Stimulated activated CD4-positive, alpha-beta T cell treated with anti-CD3 and anti-CD28 coated beads, Interleukin-15, amount 100 ng/mL, for 24 hours (primary cell): ENCODE data around the gene RNGTT.

ENCODE experiments used
- DNase-seq: peaks from one replicate; pipeline ENCODE4 v3.0.0-alpha.2; 2020

Gene RNGTT

DNA sequence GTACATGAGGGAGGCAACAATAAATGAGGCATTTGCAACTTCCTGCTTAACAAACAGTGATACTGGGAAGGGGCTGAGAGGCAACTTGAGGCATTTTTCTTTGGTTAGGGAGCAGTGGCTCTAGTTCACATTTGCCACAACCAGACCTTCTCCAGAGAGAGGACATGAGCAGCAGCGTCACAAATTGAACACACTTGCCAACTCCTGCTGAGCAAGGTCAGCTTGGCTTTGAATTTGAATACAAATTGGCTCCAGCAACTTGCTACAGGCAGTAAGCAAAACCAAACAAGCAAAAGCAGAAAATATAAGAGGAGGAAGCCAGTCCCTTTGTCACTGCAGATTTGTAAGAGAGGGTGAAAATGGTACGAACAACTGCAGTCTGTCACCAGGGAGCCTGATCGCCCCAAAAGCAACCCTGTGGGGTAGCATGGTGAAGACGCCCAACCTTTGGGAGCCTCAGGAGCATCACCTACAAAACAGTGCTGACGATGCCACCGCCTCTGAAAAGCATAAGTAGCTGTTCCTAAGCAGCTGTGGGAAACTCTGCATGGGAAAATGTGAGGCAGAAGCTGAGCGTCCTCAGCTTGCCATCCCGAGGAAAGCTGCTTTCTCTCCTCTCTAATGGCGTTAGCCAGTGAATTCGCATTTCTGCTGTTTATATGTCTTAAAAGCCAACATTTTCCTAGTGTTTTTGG, 378.7 kb downstream of the RNGTT start:
- no peak for DNase-seq

DNA sequence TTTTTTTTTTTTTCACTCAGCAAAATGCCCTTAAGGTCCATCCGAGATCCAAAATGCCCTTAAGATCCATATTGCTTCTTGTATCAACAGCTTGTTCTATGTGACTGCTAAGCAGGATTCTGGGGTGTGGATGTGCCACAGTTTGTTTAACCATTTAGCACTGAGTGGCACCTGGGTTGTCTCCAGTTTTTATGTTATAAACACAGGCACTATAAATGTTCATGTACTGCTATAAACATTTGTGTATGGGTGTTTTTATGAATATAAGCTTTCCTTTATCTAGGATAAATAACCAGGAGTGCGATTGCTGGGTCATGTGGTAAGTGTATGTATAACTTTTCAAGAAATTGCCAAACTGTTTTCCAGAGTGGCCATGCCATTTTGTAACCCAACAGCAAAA, 386.0 kb downstream of the RNGTT start:
- DNase-seq: no peak

DNA sequence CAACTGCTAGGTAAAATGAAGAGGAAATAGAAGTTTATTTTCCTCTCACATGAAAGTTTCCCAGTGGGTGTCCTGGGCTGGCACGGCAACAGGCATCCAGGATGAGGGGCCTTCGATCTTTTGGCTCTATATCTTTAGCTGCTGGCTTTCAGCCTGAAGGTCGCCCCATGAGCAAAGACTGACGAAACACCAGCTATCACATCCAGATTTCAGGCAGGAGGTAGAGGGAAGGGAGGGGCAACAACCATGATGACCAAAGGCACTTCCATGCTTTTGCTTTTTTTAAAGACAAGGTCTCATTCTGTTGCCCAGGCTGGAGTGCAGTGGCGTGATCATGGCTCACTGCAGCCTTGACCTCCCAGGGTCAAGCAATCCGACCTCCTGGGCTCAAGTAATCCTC, 387.9 kb downstream of the RNGTT start:
- DNase-seq: no peak

DNA sequence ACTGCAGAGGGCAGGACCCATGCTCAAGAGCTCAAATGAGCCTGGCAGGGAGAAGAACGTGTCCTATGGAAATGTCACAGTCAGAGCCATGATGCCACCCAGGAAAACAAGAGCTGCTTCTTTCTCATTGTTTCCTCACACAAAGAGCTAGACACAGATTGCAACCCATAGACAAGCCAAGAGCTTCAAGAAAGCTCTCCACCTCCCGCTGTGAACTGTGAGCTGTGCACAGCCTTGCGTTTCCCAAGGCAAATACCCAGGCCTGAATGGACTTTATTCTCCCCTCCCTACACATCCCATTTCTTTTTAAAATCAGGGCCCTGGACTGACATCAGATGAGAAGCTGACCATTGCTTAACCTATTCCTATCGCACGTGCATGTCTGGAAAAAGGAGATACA, 388.8 kb downstream of the RNGTT start:
- no peak for DNase-seq

DNA sequence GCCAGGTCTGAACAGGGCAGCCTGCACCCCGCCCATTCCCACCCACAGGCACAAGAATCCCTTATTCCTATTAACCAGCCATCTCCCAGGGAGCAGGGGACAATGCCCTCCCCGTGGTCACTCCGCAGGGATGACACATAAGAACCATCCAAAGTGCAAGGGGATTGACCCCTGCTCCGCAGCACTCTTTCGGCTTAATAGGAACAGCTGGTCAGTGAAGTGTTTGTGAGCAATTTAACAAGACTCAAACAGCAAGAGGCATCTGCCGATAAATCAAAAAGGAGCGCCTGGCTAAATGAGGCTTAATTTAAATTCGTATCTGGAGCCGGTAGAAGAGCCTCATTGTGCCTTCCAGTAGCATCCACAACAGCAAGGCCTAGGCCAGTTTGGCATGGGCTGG, 389.4 kb downstream of the RNGTT start:
- DNase-seq: no peak

DNA sequence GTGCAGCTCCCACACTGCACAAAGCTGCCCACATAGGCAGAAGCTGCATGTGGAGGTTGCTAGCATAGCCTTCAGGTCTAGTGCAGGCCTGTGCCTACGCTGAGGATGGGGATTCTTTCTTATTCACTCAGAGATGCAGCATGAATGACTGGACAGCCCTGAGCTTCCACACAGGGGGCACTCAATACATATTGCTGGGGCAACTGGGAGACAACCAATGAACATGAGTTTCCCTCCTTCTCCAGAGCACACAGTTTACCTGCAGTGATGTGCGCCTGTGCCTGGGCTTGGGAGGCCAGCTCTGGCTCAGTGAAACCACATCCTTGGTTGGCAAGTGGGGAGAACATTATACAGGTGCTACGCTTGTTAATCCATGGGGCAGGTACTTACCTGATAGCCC, 389.9 kb downstream of the RNGTT start:
- DNase-seq: no peak

DNA sequence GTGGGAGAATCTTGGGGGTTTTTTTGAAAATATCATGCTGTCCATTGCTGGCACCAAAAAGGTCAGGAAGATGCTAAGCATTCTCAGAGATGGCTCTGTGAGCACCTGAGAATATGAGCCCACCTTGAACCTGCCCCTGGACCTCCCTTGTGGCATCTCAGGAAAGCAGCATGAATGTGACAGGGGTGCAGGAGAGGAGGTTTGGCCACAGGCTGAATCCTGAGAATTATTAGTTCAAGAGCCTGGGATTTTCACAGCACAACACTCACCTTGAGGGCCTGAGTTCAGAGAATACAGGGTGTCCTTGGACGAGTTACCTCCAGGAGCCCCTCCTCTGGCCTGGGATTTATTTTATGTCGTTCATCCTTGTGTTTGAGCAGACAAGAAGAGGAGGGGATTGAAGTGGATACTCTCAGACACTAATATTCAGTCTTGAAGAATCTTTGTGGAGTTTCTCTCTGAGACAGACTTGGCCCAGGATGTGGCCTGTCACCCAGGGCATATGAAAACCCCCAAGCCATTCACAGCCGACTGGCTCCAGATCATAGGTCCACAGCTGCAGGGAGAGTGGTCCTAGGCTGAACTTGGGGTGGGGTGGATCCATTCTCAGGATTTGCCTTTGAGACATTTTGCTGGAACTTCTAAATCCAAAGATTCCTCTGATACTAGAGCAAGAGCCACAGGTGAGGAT, 390.8 kb downstream of the RNGTT start:
- DNase-seq: no peak

DNA sequence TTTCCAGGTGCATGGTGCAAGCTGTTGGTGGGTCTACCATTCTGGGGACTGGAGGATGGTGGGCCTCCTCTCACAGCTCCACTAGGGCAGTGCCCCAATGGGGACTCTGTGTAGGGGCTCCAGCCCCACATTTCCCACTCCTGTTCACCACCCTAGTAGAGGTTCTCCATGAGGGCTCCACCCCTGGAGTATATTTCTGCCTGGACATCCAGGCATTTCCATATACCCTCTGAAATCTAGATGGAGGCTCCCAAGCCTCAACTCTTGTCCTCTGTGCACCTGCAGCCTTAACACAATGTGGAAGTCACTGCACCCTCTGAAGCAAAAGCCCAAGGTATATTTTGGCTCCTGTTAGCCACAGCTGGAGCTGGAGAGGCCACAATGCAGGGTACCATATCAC, 393.5 kb downstream of the RNGTT start:
- no peak for DNase-seq

DNA sequence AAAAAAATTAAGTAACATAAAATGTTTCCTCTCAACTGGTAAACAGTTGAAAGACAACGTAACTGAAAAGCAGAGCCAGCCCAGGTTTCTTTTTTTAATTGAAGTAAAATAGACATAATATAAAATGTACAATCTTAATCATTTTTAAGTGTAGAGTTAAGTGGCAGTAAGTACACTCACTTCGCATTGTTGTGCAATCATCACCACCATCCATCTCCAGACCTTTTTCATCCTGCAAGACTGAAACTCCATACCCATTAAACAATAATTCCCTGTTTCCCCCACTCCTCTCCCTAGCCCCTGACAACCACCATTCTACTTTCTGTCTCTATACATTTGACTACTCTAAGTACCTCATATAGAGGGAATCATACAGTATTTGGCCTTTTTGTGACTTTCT, 395.7 kb downstream of the RNGTT start:
- no peak for DNase-seq

DNA sequence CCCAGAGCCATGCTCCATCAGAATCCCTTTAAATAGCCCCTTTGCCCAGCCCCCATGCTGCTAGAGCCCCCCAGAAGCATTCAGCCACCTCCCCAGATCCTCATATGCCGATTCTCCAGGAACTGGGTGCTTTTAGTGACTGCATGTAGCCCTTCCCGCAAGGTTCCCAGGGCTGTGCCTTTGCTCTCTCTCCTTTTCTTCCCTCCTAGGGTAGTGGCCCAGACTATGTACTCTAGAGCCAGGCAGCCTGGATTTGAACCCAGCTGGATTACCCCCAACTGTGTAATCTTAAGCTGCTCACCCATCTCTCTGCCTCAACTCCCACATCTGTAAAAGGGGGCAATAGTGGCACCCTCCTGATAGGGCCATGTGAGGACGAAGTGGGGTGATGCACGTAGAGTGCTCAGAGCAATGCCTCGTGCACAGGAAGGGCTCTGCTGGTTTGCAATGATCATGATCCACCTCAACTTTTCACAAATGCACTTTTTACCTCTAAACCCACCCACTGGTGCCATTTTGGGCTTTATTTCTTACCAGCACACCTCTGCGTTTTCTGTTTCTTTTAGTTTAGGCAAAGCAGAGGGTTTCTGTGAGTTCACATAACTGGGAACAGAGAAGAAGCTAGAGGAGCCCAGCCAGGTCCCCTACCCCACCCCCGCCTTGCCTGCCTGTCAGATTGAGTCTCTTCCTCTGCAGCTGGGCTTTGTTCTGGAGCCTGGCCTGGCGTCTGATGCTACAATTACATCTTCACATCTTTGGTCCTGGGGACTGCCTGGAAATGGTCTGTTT, 396.5 kb downstream of the RNGTT start:
- no peak for DNase-seq

DNA sequence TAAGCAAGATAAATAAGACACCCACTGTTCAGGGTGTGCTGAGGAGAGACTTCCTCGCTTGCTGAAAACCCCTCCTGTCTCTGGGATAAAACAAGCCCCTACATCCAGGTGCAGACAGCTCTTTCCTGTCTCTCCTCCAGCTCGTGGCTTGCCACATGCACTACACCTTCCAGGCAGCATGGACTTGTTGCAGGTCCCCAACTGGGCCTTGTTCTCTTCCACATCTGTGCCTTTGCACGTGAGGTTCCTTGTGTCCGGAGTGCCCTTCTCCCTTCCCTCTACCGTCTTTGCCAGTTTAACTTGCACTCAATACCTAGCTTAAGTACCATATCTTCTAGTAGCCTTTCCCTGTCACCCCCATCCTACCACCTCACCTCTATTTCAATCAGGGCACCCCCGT, 397.6 kb downstream of the RNGTT start:
- DNase-seq: no peak

DNA sequence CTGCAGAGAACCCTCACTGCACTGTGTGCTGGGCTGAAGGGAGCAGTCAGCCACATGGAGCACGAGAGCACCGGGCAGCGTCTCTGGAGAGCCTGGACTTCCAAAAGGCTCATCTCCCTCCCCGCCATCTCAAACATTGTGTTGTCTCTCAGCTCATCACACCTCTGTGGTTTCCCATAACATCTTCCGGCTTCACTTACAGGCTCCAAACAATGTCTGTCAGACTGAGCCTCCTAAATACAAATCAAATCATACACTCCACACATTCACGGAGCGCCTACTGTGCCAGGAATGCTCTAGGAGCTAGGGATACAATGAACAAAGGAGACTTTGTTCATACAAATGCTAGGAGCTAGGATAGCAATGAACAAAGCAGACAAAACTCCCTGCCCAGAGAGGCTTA, 398.0 kb downstream of the RNGTT start:
- no peak for DNase-seq

DNA sequence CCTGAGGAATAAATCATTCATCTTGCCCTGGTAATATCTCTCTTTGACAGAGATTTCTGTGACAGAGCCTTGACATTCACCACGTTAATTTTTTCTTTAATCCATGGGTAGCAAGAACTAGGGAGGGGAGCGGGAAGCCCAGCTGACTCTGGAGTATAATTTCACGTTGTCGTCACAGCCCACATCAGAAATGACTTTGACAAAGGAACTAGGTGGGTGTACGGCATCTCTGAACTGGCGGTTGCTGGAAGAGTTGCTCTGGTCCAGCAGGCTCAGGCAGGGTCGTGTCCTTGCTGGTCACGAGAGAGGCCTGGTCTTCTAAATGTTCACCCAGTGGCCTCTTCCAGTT, 400.2 kb downstream of the RNGTT start:
- DNase-seq: no peak

DNA sequence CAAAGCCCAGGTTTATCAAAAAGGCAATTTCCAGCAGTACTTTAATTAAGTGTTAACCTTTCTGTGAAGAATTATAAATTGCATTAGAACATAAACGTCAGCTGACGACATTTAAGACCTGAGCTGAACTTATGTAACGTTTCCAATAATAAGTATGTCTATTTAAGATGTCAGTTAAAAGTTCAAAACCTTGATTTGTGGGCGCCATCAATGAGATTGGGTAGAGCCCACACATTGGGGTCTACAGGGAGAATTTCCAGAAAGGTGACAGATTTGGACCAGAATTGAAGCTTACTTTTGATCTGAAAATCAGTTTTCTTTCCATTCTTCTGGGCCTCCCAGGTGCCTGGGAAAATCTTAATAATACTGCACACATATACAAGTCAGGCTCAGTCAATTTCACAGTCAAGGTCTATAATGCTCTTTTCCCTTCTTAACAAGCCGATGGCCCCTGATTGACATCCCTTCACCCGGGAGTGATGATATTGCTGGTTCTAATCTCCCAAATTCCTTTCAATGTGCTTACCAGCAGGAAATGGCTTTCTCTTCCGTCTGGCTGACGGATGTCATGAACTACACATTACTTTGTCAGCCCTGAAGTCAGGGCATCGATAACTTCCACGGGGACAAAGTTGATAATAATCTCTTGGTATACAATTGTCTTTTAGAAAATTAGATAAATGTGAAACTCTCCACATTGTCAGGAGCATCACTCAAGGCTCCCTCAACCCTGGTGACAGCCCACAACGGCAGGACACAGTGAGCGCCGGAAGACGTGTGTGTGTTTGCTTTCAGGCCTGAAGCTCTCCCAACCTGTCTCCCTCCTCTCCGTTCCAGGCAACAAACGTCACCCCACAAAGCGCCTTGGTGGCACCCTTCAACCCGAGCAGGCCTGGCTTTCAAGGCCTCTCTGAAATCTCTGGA, 400.8 kb downstream of the RNGTT start:
- no peak for DNase-seq

DNA sequence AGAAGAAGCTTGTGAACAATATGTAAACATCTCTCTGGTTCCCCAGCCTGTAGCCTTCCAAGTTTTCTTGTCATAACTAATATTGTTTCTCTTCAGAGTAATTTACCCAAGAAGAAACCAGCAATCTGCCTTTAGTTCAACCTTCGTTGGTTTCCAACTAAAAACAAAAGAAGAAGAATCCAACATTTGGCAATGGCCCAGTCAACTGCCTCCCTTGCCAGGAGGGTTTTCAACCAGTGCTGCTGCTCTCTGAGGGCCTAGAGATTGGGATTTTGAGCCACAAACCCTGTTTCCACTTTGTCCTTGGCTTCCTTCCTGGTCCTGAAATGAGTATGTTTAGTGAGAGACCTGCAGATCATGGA, 401.5 kb downstream of the RNGTT start:
- no peak for DNase-seq

DNA sequence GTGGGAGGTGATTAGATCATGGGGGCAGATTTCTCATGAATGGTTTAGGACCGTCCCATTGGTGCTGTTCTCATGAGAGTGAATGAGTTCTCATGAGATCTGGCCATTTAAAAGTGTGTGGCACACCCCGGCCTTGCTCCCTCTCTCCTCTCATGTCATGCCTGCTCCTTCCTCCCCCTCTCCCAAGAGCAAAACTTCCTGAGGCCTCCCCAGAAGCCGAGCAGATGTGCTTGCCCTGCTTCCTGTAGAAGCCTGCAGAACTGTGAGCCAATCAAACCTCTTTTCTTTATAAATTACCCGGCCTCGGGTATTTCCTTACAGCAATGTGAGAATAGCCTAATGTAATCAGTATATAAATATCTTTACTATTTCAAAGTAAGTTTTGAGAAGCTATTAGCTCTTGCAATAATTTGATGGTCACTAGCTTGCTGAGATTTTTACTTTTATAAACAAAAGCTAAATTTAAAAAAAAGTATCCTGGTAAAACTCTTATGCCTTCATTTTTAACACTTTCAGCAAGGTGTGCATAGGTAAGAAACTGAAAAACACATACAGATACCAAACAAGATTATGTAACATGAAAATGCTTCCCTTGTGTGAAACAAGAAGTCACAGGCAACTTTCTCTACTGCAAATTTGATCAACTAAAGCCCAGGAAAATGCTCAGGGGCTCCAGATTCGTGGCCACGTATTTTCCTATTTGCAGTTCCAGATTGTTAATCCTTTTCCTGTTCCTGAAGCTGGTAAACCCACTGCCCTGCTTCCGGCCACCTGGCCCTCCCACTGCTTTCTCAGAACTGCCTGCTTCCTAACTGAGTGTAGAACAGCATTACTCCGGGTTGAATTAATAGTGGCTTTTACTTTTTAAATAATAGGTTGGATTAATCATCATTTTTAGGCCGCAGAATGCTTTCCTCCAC, 402.1 kb downstream of the RNGTT start:
- no peak for DNase-seq
